Uterus (tissue), 2 donors: Measurements from ENCODE around the gene PDGFC.

Experiments used
- CTCF ChIP-seq, 4 experiments: fragments of 200-600 bp in 2 of 4; fragments of 450-650 bp in 2 of 4; sonication (generic) in 2 of 4; IDR thresholded peaks; one replicate each; pipeline ENCODE4 v1.5.1; 2016 to 2019; ENCODE audit warnings: antibody characterized with exemption in 4 of 4, mild to moderate bottlenecking in 2 of 4, moderate library complexity in 1 of 4
- POLR2A ChIP-seq, 2 donors: fragments of 450-650 bp; IDR thresholded peaks; one replicate each; pipeline ENCODE4 v1.6.1; 2016; ENCODE audit warnings: antibody characterized with exemption in 2 of 2, mild to moderate bottlenecking in 1 of 2, moderate library complexity in 1 of 2

GRCh38 chr4:156756118-156756517, 215.5 kb downstream of the PDGFC start:
- no peak for TF ChIP-seq CTCF (IDR thresholded peaks at IDR 0.05)
- TF ChIP-seq POLR2A (IDR thresholded peaks at IDR 0.05), result no peak
